Suprapubic skin (tissue), 4 donors: ENCODE data around the gene ATRX.

Experiments
- POLR2A ChIP-seq, 2 donors: fragments of 450-650 bp; IDR thresholded peaks; one replicate each; pipeline ENCODE4 v1.6.1; 2017; ENCODE audit warnings: antibody characterized with exemption in 2 of 2, mild to moderate bottlenecking in 2 of 2, moderate library complexity in 2 of 2
- POLR2AphosphoS5 ChIP-seq, 3 donors: sonication (generic); formaldehyde crosslinking; IDR thresholded peaks; one replicate each; pipeline ENCODE4 v1.6.1; 2017; ENCODE audit warnings: antibody characterized with exemption in 3 of 3
- TF ChIP-seq, protein P1 (sequence below), 2 donors: fragments of 200-600 bp in 1 of 2; fragments of 450-650 bp in 1 of 2; sonication (generic) in 1 of 2; IDR thresholded peaks; one replicate each; pipeline ENCODE4 v1.5.1; 2016 to 2019; ENCODE audit warnings: antibody characterized with exemption in 2 of 2, mild to moderate bottlenecking in 1 of 2, moderate library complexity in 1 of 2

DNA sequence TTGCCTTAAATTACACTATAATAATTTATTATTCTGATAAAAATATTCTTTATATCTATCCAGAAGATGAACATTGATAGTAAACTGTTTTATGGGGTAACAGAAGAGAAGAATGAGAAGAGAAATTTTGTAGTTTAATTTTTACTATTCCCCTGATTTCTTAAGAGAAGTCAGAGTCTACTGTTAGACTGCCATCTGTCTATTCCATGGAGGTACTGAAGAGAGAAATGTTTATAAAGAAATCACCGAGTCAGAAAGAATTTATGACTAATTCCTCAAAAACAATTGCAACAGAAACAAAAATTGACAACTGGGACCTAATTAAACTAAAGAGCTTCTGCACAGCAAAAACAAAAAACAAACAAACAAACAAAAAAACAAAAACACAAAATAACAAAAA is 188.9 kb downstream of the ATRX start:
- TF ChIP-seq POLR2A (IDR thresholded peaks at IDR 0.05) (no peak), POLR2AphosphoS5 (IDR thresholded peaks at IDR 0.05) (no peak)
- TF ChIP-seq, protein P1, sequence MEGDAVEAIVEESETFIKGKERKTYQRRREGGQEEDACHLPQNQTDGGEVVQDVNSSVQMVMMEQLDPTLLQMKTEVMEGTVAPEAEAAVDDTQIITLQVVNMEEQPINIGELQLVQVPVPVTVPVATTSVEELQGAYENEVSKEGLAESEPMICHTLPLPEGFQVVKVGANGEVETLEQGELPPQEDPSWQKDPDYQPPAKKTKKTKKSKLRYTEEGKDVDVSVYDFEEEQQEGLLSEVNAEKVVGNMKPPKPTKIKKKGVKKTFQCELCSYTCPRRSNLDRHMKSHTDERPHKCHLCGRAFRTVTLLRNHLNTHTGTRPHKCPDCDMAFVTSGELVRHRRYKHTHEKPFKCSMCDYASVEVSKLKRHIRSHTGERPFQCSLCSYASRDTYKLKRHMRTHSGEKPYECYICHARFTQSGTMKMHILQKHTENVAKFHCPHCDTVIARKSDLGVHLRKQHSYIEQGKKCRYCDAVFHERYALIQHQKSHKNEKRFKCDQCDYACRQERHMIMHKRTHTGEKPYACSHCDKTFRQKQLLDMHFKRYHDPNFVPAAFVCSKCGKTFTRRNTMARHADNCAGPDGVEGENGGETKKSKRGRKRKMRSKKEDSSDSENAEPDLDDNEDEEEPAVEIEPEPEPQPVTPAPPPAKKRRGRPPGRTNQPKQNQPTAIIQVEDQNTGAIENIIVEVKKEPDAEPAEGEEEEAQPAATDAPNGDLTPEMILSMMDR (IDR thresholded peaks at IDR 0.05) = no peak
